ENCODE results near the gene PTPRO. TPM values are rescaled to one million over a fixed set of nuclear protein-coding genes. Genes with fewer than 3 reads are reported as not detected.

Gene PTPRO
- 1 to 10 TPM; 4.6 to 5.6 TPM for total RNA-seq
- long read RNA-seq, donor 1, result 0 reads
- long read RNA-seq, donor 2, partial matches to known transcripts, result 0 of 1 reads
- long read RNA-seq, donor 2, other reads (novel, unspliced or antisense), result 0 of 1 reads

DNA sequence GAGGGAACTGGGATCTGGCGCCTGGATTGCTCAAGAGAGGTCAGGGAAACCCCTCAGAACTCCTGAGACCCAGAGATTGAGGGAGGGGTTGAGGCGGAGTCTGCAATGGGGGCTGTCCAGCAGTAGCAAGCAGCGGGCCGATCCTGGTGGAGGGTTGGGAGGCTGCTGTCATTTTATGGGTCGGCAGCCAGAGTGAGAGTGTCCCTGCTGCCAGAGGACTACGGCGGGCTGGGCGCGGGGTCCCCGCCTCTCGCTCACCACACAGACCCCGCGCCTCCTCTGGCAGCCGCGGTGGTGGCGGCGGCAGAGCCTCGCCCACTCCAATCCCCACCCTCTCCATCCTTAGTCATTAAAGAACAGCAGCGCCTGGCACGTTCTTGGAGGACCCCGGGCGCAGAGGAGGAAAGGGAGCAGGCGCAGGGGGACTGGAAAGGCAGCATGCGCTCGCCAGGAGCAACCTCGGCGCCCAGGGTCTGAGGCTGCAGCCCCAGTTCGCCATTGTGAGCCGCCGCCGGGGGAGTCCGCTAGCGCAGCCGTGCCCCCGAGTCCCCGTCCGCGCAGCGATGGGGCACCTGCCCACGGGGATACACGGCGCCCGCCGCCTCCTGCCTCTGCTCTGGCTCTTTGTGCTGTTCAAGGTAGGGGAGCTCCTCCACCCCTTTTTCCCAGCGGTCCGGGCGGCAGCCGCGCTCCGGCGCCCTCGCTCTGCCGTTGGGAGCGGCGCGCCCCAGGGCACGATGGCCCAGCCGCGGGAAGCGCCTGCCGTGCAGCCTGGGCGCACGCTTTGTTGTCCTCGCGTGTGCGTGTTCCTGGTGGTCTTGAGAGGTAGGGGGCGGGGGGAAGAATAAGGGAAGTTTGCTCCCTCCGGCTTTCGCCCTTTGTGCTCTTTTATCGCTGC is at the start of gene PTPRO:
TSS of gene PTPRO (plus strand) at position 345 of the 898 bp plus-strand sequence.
- DNase-seq (ENCODE audit: low spot score), result no peak
- intact Hi-C loops (cut with DNase I), result no loop called here

DNA sequence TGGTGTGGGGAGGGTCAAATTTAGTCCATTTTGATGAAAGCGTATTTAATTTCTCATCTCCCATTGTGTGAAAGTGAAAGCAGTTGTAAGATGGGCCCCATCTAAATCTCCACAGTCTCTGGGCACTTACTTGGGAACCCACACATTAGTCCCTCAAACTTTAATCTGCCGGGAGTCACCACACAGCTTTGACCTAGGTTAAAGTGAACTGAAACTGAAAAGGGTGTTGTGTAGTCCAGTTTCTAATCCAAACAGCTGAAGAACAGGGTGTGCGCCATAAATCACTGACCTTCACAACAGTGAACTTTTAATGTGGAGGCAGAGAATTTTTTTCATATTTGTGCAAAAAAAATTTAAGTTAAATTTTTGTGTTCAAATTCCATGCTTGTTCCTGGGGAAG is 48.4 kb upstream of the PTPRO start:
- intact Hi-C loops (cut with DNase I), result loop anchor here in 1 of 2 donors (10.0 kb wide), 2 partner anchors 279 to 311 kb away; no protein-coding TSS in a partner anchor
- DNase-seq (ENCODE audit: low spot score), result no peak

DNA sequence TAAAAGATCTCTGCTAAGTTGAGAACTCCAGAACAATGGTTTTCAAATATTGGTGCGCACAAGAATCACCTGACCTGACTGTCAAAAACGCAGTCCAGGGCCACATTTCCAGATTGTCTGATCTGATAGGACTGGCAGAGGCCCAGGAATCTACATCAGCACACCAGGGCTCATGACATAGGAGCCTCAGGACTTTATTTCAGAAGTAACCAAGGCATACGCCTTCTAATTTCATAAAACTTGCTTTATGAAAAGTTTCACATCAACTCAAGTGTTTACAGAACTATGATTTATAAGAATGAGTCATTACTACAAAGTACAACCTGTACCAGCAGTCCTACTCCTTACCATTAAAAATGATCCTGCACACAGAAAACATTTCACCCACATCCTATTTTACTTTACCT is 47.7 kb upstream of the PTPRO start:
- no peak for DNase-seq (ENCODE audit: low spot score)
- intact Hi-C loops (cut with DNase I), result loop anchor here in 1 of 2 donors (10.0 kb wide), 2 partner anchors 280 to 310 kb away; no protein-coding TSS in a partner anchor

GRCh38 chr12:15276088-15276698 is 46.1 kb upstream of the PTPRO start:
- DNase-seq (ENCODE audit: low spot score), result no peak
- intact Hi-C loops (cut with DNase I), result loop anchor here in 1 of 2 donors (2.0 to 10.0 kb wide), 3 partner anchors 247 to 309 kb away; no protein-coding TSS in a partner anchor

GRCh38 chr12:15278816-15279658 is 43.3 kb upstream of the PTPRO start:
- peak; percentile 95 for DNase-seq (ENCODE audit: low spot score)
- intact Hi-C loops (cut with DNase I), result loop anchor here in 1 of 2 donors (10.0 kb wide), 2 partner anchors 284 to 306 kb away; no protein-coding TSS in a partner anchor

- intact Hi-C loops (cut with DNase I), result no loop called here
- DNase-seq (ENCODE audit: low spot score), result no peak
Observed at GRCh38 chr12:15280930-15281329, 41.4 kb upstream of the PTPRO start.

DNA sequence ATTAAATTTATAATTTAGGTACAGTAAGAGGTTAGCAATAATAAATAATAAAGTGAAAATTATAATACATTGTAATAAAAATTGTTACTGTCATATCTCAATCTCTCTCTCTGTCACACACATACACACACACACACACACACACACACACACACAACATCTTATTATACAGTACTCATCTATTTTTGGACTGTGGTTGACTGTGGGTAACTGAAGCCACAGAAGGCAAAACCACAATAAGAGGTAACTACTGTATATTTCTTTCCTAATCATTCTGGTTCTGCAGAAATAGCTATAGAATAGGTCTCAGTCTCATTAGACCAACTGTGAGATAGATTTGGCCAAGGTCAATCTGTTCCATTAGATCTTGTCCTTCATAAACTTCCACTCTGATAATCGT is 33.1 kb upstream of the PTPRO start:
- no peak for DNase-seq (ENCODE audit: low spot score)
- intact Hi-C loops (cut with DNase I), result no loop called here

GRCh38 chr12:15293731-15294130 is 28.6 kb upstream of the PTPRO start:
- intact Hi-C loops (cut with DNase I), result no loop called here
- DNase-seq (ENCODE audit: low spot score), result no peak

- intact Hi-C loops (cut with DNase I), result no loop called here
- no peak for DNase-seq (ENCODE audit: low spot score)
Observed at GRCh38 chr12:15299947-15300346, 22.4 kb upstream of the PTPRO start.

DNA sequence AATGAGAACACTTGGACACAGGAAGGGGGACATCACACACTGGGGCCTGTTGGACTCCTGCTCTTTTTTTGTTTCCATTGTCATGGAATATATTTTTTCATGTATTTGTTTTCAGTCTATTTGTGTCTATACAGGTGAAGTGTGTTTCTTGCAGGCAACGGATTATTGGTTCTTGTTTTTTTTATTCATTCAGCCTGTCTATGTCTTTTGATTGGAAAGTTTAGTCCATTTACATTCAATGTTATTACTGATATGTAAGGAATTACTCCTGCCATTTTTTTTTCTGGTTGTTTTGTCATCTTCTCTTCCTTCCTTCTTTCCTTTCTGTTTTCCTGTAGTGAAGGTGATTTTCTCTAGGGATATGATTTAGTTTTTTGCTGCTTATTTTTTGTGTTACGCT is 18.0 kb upstream of the PTPRO start:
- intact Hi-C loops (cut with DNase I), result no loop called here
- no peak for DNase-seq (ENCODE audit: low spot score)

DNA sequence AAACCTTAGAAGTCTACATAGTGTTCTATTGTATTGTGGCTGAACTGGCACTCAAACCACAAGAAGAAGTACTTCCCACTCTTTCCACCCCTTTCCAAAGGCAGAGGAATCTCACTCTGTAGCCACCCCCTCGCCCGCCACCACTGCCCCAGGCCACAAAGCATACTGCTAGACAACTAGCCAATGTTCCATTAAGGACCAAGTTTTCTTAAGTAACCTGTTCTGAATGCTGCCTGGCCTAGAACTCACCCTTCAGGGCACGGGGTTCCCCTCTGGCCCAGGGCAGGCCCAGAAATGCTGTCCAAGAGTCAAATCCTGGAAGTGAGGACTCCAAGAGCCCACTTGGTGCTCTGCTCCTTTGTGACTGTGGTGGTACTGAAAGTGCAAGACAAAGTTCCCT is 15.7 kb upstream of the PTPRO start:
- DNase-seq (ENCODE audit: low spot score), result no peak
- intact Hi-C loops (cut with DNase I), result no loop called here

DNA sequence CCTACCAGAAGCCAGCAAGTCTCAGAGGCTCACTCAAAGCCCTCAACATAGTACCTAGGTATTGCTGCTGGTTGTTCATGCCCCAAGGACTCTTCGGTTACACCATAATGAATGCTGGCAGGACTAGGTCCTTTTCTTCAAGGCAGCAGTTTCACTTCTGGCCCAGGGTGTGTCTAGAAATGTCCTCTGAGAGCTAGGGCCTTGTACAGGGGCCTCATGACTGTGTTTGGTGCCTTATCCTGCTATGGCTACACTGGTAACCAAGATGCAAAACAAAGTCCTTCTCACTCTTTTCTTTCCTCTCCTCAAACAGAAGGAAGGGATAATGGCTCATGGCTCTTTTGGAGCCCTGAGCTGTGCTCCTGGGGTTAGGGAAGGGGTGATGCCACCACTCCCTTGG is 15.2 kb upstream of the PTPRO start:
- intact Hi-C loops (cut with DNase I), result no loop called here
- DNase-seq (ENCODE audit: low spot score), result no peak

DNA sequence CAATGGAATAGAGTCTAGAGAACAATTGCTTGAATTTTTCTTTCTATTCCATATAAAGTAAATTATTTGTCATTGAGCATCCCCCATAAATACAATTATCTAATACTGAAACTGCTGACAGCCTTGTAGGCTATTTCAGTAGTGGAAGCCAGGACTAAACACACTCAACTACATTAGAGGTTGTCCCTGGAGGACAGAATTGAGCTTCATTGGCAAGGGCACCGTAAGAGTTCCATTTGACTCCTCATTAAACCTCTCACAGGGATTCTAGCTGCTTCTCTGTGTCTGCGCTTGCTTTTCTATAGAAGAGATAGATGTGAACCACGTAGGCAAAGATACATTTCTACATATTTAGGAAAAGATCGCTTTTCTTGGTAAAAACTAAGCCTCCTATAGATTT is 3.5 kb upstream of the PTPRO start:
- no peak for DNase-seq (ENCODE audit: low spot score)
- intact Hi-C loops (cut with DNase I), result no loop called here

- intact Hi-C loops (cut with DNase I), result no loop called here
- DNase-seq (ENCODE audit: low spot score), result no peak
Observed at GRCh38 chr12:15320881-15321280, 1.4 kb upstream of the PTPRO start.

- intact Hi-C loops (cut with DNase I), result no loop called here
- no peak for DNase-seq (ENCODE audit: low spot score)
Observed at GRCh38 chr12:15323480-15323879, 1.2 kb downstream of the PTPRO start.

GRCh38 chr12:15329891-15330290 is 7.6 kb downstream of the PTPRO start:
- intact Hi-C loops (cut with DNase I), result no loop called here
- no peak for DNase-seq (ENCODE audit: low spot score)

- intact Hi-C loops (cut with DNase I), result no loop called here
- DNase-seq (ENCODE audit: low spot score), result no peak
Observed at GRCh38 chr12:15334225-15334624, 11.9 kb downstream of the PTPRO start.

DNA sequence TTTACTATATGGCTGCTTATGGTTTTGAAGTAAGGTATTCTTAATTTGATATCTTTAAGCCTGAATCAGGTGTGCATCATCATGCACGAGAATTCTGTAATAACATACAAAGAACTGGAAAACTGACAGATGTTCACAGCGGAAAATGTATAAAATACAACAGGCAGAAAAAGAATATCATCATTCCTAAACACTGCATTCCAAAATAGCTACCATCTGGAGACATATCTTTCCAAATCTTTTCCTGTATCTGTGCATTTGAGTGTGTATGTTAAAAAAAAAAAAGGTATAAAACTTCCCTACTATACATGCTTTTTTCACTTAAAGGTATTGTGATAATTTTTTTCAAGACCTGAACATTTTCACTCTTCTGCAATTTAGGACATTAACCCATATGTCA is 13.7 kb downstream of the PTPRO start:
- intact Hi-C loops (cut with DNase I), result no loop called here
- no peak for DNase-seq (ENCODE audit: low spot score)

- DNase-seq (ENCODE audit: low spot score), result no peak
- intact Hi-C loops (cut with DNase I), result no loop called here
Observed at GRCh38 chr12:15336768-15337553, 14.7 kb downstream of the PTPRO start.

Measured in posterior vena cava (tissue), 2 donors.